Esophagus squamous epithelium (tissue), 4 donors: Measurements from ENCODE around the gene SMG7.

ENCODE experiments used
- POLR2A ChIP-seq, 4 donors: fragments of 450-650 bp; IDR thresholded peaks; one replicate each; pipeline ENCODE4 v1.6.1; 2017; ENCODE audit warnings: antibody characterized with exemption in 4 of 4, mild to moderate bottlenecking in 4 of 4, moderate library complexity in 3 of 4
- TF ChIP-seq, protein P1 (sequence below), 6 experiments: fragments of 450-650 bp in 4 of 6; fragments of 200-600 bp in 2 of 6; sonication (generic) in 2 of 6; IDR thresholded peaks; one replicate each; pipeline ENCODE4 v1.5.1; 2016 to 2019; ENCODE audit warnings: antibody characterized with exemption in 6 of 6, mild to moderate bottlenecking in 4 of 6, moderate library complexity in 4 of 6

- no peak for TF ChIP-seq POLR2A (IDR thresholded peaks at IDR 0.05)
- TF ChIP-seq, protein P1, sequence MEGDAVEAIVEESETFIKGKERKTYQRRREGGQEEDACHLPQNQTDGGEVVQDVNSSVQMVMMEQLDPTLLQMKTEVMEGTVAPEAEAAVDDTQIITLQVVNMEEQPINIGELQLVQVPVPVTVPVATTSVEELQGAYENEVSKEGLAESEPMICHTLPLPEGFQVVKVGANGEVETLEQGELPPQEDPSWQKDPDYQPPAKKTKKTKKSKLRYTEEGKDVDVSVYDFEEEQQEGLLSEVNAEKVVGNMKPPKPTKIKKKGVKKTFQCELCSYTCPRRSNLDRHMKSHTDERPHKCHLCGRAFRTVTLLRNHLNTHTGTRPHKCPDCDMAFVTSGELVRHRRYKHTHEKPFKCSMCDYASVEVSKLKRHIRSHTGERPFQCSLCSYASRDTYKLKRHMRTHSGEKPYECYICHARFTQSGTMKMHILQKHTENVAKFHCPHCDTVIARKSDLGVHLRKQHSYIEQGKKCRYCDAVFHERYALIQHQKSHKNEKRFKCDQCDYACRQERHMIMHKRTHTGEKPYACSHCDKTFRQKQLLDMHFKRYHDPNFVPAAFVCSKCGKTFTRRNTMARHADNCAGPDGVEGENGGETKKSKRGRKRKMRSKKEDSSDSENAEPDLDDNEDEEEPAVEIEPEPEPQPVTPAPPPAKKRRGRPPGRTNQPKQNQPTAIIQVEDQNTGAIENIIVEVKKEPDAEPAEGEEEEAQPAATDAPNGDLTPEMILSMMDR (IDR thresholded peaks at IDR 0.05), result no peak
These were observed 117.6 kb downstream of the SMG7 start for GRCh38 chr1:183589874-183590243.
